BE2C (cell line): Measurements from ENCODE around the gene CA11. TPM values are rescaled to one million over a fixed set of nuclear protein-coding genes. Genes with fewer than 3 reads are reported as not detected.
"Not testable (repeated sequence)": the region's sequence is repeated elsewhere in the genome, so short reads cannot be mapped to it uniquely, and the experiment has no call there.

Source experiments
- DNase-seq: peaks from one replicate; pipeline ENCODE4 v3.0.0-alpha.2; 2020
- H3K27me3 ChIP-seq: fragments of 250-450 bp; sonication (Bioruptor Pico); 2 replicates; pipeline ENCODE4 v1.5.1; 2020; ENCODE audit warnings: mild to moderate bottlenecking
- H3K36me3 ChIP-seq: fragments of 250-450 bp; sonication (Bioruptor Pico); 2 replicates; pipeline ENCODE4 v1.5.1; 2020; ENCODE audit warnings: mild to moderate bottlenecking
- H3K4me1 ChIP-seq: fragments of 250-450 bp; sonication (Bioruptor Pico); 2 replicates; pipeline ENCODE4 v1.5.1; 2020
- H3K4me3 ChIP-seq: 2 replicates; pipeline ENCODE4 v1.5.1; 2011; ENCODE audit warnings: low read depth, low read length
- H3K9me3 ChIP-seq: fragments of 250-450 bp; sonication (Bioruptor Pico); 2 replicates; pipeline ENCODE4 v1.5.1; 2020
- CTCF ChIP-seq: IDR thresholded peaks from 2 replicates; pipeline ENCODE4 v1.5.1; 2012; ENCODE audit warnings: mild to moderate bottlenecking, low read depth, low read length
- polyA plus RNA-seq: library from polyadenylated mRNA; unstranded; fragments of >200 nt; gene quantifications from one replicate; pipeline ENCODE4 v1.2.1, GENCODE V29; 2012; ENCODE audit warnings: low read depth, missing spikeins; ENCODE audit not compliant: insufficient read length, insufficient read depth

The CA11 gene
- 31.1 TPM for polyA plus RNA-seq

GRCh38 chr19:48646001-48646721, at the start of gene CA11:
CA11 (minus strand) TSS chr19:48646187; CDS start chr19:48645632, 555 bp downstream.
- Histone ChIP-seq H3K9me3 (no peaks in the 10 kb centered on the region), H3K4me3 (peak within 1 kb of the TSS; percentile 69), H3K36me3 (no peaks in the 10 kb centered on the region), H3K4me1 (no peaks in the 10 kb centered on the region), H3K27me3 (no peaks in the 10 kb centered on the region)
- TF ChIP-seq CTCF = peak; percentile 80
- peak; percentile 94 for DNase-seq

- H3K27me3 ChIP-seq, H3K36me3 ChIP-seq, H3K9me3 ChIP-seq, H3K4me1 ChIP-seq, DNase-seq, H3K4me3 ChIP-seq: not testable (repeated sequence)
Observed at GRCh38 chr19:48693629-48694028, 47.6 kb upstream of the CA11 start.

GRCh38 chr19:48689449-48689848, 43.5 kb upstream of the CA11 start:
- Histone ChIP-seq H3K27me3 (no peaks in the 10 kb centered on the region), H3K36me3 (no peaks in the 10 kb centered on the region), H3K9me3 (no peaks in the 10 kb centered on the region), H3K4me3 (no peak overlapping the region), H3K4me1 (no peaks in the 10 kb centered on the region)
- TF ChIP-seq CTCF = no peak
- no peak for DNase-seq

- Histone ChIP-seq H3K4me3 (no peak overlapping the region), H3K4me1 (no peaks in the 10 kb centered on the region), H3K9me3 (no peaks in the 10 kb centered on the region), H3K36me3 (no peaks in the 10 kb centered on the region), H3K27me3 (no peaks in the 10 kb centered on the region)
- DNase-seq = no peak
- TF ChIP-seq CTCF = no peak
Observed at GRCh38 chr19:48687776-48688175, 41.8 kb upstream of the CA11 start.

- not testable (repeated sequence) for DNase-seq, H3K9me3 ChIP-seq, H3K4me1 ChIP-seq, H3K4me3 ChIP-seq, H3K27me3 ChIP-seq, H3K36me3 ChIP-seq
Observed at GRCh38 chr19:48686637-48687036, 40.6 kb upstream of the CA11 start.

- no peak for TF ChIP-seq CTCF
- no peak overlapping the region for H3K4me3 ChIP-seq
- no peaks in the 10 kb centered on the region for H3K4me1 ChIP-seq
- no peaks in the 10 kb centered on the region for H3K27me3 ChIP-seq
- no peaks in the 10 kb centered on the region for H3K9me3 ChIP-seq
- DNase-seq = no peak
- H3K36me3 ChIP-seq = no peaks in the 10 kb centered on the region
Observed at GRCh38 chr19:48686088-48686487, 40.1 kb upstream of the CA11 start.

DNA sequence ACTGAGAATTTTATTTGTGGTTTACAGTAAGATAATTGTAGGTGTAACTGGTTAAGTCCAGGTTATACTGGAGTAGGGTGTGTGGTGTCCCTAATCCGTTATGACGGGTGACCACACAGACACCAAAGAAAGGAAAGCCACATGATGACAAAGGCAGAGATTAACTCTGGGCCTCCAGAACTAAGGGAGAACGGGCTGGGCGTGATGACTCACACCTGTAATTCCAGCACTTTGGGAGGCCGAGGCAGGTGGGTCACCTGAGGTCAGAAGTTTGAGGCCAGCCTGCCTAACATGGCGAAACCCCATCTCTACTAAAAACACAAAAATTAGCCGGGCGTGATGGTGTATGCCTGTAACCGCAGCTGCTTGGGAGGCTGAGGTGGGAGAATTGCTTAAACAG, 39.6 kb upstream of the CA11 start:
- Histone ChIP-seq H3K9me3 (no peaks in the 10 kb centered on the region), H3K36me3 (no peaks in the 10 kb centered on the region), H3K27me3 (no peaks in the 10 kb centered on the region), H3K4me3 (no peak overlapping the region), H3K4me1 (no peaks in the 10 kb centered on the region)
- no peak for TF ChIP-seq CTCF
- no peak for DNase-seq
